SK-N-MC (cell line): ENCODE measurements around the gene ISY1.

ENCODE experiments used
- EZH2 ChIP-seq: fragments of 200-600 bp; sonication (generic); IDR thresholded peaks from one replicate; pipeline ENCODE4 v1.6.1; 2017; ENCODE audit warnings: antibody characterized with exemption
- FOXP2 ChIP-seq: optimal IDR thresholded peaks from 2 replicates; pipeline ENCODE3; 2011; ENCODE audit warnings: mild to moderate bottlenecking, moderate library complexity; ENCODE audit not compliant: insufficient read depth; ENCODE audit errors: extremely low read length, control extremely low read depth
- POLR2AphosphoS5 ChIP-seq: IDR thresholded peaks from 2 replicates; pipeline ENCODE4 v1.6.1; 2012; ENCODE audit warnings: mild to moderate bottlenecking, low read depth, low read length, borderline replicate concordance

- TF ChIP-seq POLR2AphosphoS5: no peak
- TF ChIP-seq FOXP2: no peak
- TF ChIP-seq EZH2: no peak
Observed at GRCh38 chr3:129176051-129176450, 15.2 kb upstream of the ISY1 start.
